Kidney epithelial cell (primary cell): Measurements from ENCODE around the gene APOL2. TPM values are rescaled to one million over a fixed set of nuclear protein-coding genes. Genes with fewer than 3 reads are reported as not detected.
A peak's percentile ranks its signal among the peaks of the same experiment; 100 is the strongest.
"Not testable (repeated sequence)": the region's sequence is repeated elsewhere in the genome, so short reads cannot be mapped to it uniquely, and the experiment has no call there.

ENCODE experiments used
- DNase-seq: peaks from one replicate; pipeline ENCODE4 v3.0.0-alpha.2; 2010; ENCODE audit warnings: low read depth
- H3K27me3 ChIP-seq: 2 replicates; pipeline ENCODE4 v1.6.0; 2011; ENCODE audit warnings: low read length; ENCODE audit not compliant: control insufficient read depth, insufficient read depth
- H3K36me3 ChIP-seq: 2 replicates; pipeline ENCODE4 v1.5.1; 2011; ENCODE audit warnings: low read length; ENCODE audit not compliant: control insufficient read depth, insufficient read depth
- H3K4me3 ChIP-seq: 2 replicates; pipeline ENCODE4 v1.5.1; 2011; ENCODE audit warnings: low read depth, mild to moderate bottlenecking, control low read depth, low read length
- CTCF ChIP-seq: IDR thresholded peaks from 2 replicates; pipeline ENCODE4 v1.5.1; 2011; ENCODE audit warnings: mild to moderate bottlenecking, moderate library complexity, low read length, control low read depth, inconsistent platforms; ENCODE audit not compliant: insufficient read depth, poor library complexity, severe bottlenecking
- total RNA-seq: library from RNA; depleted of rRNA; stranded (reverse); fragments of >200 nt; gene quantifications from 2 replicates; pipeline ENCODE4 v1.2.3, GENCODE V29; 2015

The APOL2 gene
- total RNA-seq, 1 donor from 2014 or later = 39.9 TPM

GRCh38 chr22:36253523-36254490 is 14.5 kb upstream of the APOL2 start:
- DNase-seq = no peak
- Histone ChIP-seq H3K27me3 (no peaks in the 10 kb centered on the region), H3K4me3 (no peak overlapping the region), H3K36me3 (no peaks in the 10 kb centered on the region)
- no peak for TF ChIP-seq CTCF

DNA sequence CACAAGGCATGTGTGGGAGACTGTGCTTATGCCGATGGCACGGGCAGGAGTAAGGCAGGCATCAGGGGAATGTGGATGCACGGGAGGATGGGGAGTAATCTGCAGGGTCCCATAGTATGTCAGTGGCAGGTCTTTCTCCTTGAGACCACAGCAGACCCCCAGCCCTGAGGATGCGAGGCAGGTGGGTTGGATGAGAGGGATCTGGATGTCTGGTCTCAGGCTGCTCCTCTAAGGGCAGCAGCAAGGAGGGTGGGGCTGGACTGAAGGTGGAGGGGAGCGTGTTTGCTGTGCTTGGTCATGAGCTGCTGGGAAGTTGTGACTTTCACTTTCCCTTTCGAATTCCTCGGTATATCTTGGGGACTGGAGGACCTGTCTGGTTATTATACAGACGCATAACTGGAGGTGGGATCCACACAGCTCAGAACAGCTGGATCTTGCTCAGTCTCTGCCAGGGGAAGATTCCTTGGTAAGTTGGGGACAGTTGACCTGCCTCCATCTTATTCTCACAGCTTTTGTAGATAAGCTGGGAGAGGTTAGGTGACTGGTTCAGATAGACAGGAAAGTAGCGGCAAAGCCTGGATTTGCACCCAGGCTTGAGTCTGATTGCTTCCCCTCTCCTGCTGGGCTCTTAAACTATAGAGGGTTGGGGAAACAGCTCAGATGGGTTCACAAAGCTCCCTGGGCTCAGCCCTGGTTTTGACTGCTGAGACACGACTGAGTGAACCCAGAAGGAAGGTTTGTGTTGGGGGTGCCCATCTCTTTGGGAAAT is 13.6 kb upstream of the APOL2 start, which contains the start of gene APOL1:
APOL1 (plus strand) TSS at position 380 of the 769 bp plus-strand sequence. CDS start 1,823 bp downstream, outside the sequence.
- Histone ChIP-seq H3K36me3 (no peaks in the 10 kb centered on the region), H3K27me3 (no peaks in the 10 kb centered on the region), H3K4me3 (peak within 1 kb of the TSS; percentile 11)
- DNase-seq = no peak
- TF ChIP-seq CTCF = no peak

- not testable (repeated sequence) for H3K27me3 ChIP-seq, H3K4me3 ChIP-seq, H3K36me3 ChIP-seq, DNase-seq
Measured at GRCh38 chr22:36251979-36252608, 12.8 kb upstream of the APOL2 start.

DNA sequence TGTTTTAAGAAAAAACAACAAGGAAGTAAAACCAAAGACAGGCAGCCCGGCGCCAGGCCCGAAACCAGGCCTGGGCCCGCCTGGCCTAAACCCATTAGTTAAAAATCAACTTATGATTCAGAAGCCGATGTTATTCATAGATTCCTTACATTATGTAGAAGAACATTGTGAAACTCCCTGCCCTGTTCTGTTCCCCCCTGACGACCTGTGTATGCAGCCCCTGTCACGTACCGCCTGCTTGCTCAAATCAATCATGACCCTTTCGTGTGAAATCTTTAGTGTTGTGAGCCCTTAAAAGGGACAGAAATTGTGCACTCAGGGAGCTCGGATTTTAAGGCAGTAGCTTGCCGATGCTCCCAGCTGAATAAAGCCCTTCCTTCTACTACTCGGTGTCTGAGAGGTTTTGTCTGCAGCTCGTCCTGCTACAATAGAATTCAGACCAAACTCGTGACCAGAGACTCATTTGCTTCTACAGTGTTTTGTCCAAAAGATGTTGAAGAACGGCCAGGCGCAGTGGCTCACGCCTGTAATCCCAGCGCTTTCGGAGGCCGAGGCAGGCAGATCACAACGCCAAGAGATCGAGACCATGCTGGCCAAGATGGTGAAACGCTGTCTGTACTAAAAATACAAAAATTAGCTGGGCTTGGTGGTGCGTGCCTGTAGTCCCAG is 11.1 kb upstream of the APOL2 start:
- not testable (repeated sequence) for H3K36me3 ChIP-seq, DNase-seq, H3K27me3 ChIP-seq, H3K4me3 ChIP-seq

DNA sequence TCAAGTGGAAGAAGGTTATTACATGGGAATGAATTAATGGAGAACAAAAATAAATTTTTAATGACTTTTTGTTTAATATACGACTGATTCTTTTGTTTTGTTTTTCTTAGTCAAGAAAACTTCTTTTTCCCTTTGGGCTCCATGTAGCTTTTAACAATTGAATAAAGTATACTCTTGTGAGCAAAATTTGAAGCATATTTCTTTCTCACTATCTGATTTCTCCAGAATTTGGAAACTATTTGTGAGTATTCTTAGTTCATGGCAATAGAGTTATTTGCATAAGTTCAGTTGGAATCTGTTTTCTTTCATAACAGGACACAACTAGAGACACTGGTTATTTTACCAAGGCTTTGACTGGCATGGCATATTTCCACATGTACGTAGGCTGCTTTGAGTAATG is 9.8 kb upstream of the APOL2 start:
- TF ChIP-seq CTCF = no peak
- no peak overlapping the region for H3K4me3 ChIP-seq
- no peak for DNase-seq
- H3K36me3 ChIP-seq = no peaks in the 10 kb centered on the region
- no peaks in the 10 kb centered on the region for H3K27me3 ChIP-seq

- TF ChIP-seq CTCF = no peak
- H3K27me3 ChIP-seq = no peaks in the 10 kb centered on the region
- no peaks in the 10 kb centered on the region for H3K36me3 ChIP-seq
- no peak for DNase-seq
- no peak overlapping the region for H3K4me3 ChIP-seq
Measured at GRCh38 chr22:36247955-36248354, 8.6 kb upstream of the APOL2 start.
